Endothelial cell of umbilical vein (primary cell): ENCODE results near the gene VWCE.

Source experiments
- EZH2 ChIP-seq: IDR thresholded peaks from 2 replicates; pipeline ENCODE4 v1.6.1; 2012; ENCODE audit warnings: borderline replicate concordance, low read depth, mild to moderate bottlenecking, moderate library complexity, low read length, inconsistent platforms; ENCODE audit not compliant: severe bottlenecking
- FOS ChIP-seq: IDR thresholded peaks from 2 replicates; pipeline ENCODE4 v1.6.1; 2011; ENCODE audit warnings: mild to moderate bottlenecking, low read length, moderate library complexity, borderline replicate concordance; ENCODE audit not compliant: insufficient read depth
- MYC ChIP-seq: IDR thresholded peaks from one replicate; pipeline ENCODE4 v1.6.1; 2011; ENCODE audit warnings: mild to moderate bottlenecking, low read depth, low read length
- POLR2A ChIP-seq: IDR thresholded peaks from 2 replicates; pipeline ENCODE4 v1.6.1; 2012; ENCODE audit warnings: low read depth, mild to moderate bottlenecking, control low read depth, low read length
- POLR2AphosphoS5 ChIP-seq: IDR thresholded peaks from 2 replicates; pipeline ENCODE4 v1.6.1; 2012; ENCODE audit warnings: low read depth, mild to moderate bottlenecking, control low read depth, low read length, moderate library complexity; ENCODE audit not compliant: insufficient read depth
- TF ChIP-seq, protein P1 (sequence below), 2 donors: IDR thresholded peaks; 1 replicate in 1 of 2; 2 replicates in 1 of 2; pipeline ENCODE4 v1.5.1; 2011; ENCODE audit warnings: low read length in 2 of 2, mild to moderate bottlenecking in 2 of 2, moderate library complexity in 2 of 2, control low read depth in 1 of 2, inconsistent platforms in 1 of 2, low read depth in 1 of 2; ENCODE audit not compliant: insufficient read depth in 1 of 2; ENCODE audit errors: extremely low read depth in 1 of 2
- TF ChIP-seq, protein P2 (sequence below): IDR thresholded peaks from 2 replicates; pipeline ENCODE4 v1.6.1; 2011; ENCODE audit not compliant: insufficient read depth, insufficient read length

DNA sequence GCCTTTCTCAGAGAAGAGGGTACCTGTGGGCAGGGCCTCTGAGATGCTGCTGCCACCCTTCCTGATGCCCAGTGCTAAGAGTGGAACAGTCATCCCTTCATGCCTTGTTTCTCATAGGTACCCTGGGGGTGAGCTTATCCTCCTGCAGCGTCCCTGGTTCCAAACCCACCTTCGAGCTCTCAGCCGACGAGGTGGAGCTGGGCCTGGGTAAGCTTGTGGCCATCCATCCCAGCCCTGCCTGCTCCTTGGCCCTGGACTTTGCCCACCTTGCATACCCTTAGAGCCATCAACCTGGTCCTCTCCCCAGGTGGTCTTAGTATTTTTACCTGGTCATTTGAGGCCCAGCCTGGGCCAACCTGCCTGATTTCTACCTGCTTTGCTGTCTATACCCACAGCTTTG, 46.6 kb upstream of the VWCE start:
- TF ChIP-seq POLR2A (no peak), EZH2 (no peak), POLR2AphosphoS5 (no peak), MYC (no peak), FOS (no peak)
- TF ChIP-seq, protein P1, sequence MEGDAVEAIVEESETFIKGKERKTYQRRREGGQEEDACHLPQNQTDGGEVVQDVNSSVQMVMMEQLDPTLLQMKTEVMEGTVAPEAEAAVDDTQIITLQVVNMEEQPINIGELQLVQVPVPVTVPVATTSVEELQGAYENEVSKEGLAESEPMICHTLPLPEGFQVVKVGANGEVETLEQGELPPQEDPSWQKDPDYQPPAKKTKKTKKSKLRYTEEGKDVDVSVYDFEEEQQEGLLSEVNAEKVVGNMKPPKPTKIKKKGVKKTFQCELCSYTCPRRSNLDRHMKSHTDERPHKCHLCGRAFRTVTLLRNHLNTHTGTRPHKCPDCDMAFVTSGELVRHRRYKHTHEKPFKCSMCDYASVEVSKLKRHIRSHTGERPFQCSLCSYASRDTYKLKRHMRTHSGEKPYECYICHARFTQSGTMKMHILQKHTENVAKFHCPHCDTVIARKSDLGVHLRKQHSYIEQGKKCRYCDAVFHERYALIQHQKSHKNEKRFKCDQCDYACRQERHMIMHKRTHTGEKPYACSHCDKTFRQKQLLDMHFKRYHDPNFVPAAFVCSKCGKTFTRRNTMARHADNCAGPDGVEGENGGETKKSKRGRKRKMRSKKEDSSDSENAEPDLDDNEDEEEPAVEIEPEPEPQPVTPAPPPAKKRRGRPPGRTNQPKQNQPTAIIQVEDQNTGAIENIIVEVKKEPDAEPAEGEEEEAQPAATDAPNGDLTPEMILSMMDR (IDR thresholded peaks at IDR 0.05; ENCODE audit: extremely low read depth in 1 of 2, insufficient read depth in 1 of 2, low read depth in 1 of 2, low read length in 2 of 2) = no peak
- TF ChIP-seq, protein P2, sequence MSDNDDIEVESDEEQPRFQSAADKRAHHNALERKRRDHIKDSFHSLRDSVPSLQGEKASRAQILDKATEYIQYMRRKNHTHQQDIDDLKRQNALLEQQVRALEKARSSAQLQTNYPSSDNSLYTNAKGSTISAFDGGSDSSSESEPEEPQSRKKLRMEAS = no peak
